ENCODE results near the gene SPPL2A.

DNA sequence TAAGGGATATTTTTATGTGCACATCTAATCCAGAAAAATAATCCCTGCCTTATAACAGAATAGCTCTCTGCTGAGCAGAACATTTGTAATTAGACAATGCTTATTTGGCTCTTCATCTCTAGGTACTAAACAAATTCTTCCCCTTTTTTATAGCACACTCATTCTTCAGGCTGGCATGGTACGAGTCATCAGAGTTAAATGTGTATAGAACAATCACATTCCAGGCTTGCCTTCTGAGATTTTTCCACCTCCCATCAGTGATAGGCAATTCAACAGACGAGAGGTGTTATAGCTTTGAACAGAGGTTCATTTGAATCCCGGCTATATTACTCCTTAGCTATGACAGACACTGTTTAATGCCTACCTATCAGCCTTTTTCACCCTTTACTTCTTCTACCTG, 21.4 kb upstream of the SPPL2A start:
- TF ChIP-seq TAF1 (IDR thresholded peaks at IDR 0.05; ENCODE audit: borderline replicate concordance, low read depth, low read length) = no peak
- no peak for TF ChIP-seq POLR2A (IDR thresholded peaks at IDR 0.05; ENCODE audit: low read depth, low read length)
